ENCODE measurements around the gene S100A3. TPM values are rescaled to one million over a fixed set of nuclear protein-coding genes. Genes with fewer than 3 reads are reported as not detected.

Gene S100A3
- polyA plus RNA-seq, 1 donor (not counting 4 experiments of a cell fraction or from before 2014, with no cell fraction given): 15.1 TPM

GRCh38 chr1:153540394-153541361 is 8.4 kb downstream of the S100A3 start, which contains the start of gene S100A5:
Gene S100A5, minus strand, starts transcription at chr1:153540934. Its CDS starts 743 bp downstream, at chr1:153540191.
- H4K20me1 ChIP-seq (ENCODE audit: control insufficient read depth, extremely low read depth, insufficient read depth, low read length): no peaks in the 10 kb centered on the region
- H3K9me3 ChIP-seq (ENCODE audit: control insufficient read depth, low read depth, low read length): no peaks in the 10 kb centered on the region
- H3K79me2 ChIP-seq (ENCODE audit: control insufficient read depth, insufficient read depth, low read length): peaks cover 1% of the 10 kb centered on the region
- H3K9me1 ChIP-seq (ENCODE audit: control insufficient read depth, extremely low read depth, insufficient read depth, low read length): no peaks in the 10 kb centered on the region
- TF ChIP-seq CTCF (optimal IDR thresholded peaks at IDR 0.05 in 1 of 3, IDR thresholded peaks at IDR 0.05 in 1 of 3, conservative IDR thresholded peaks at IDR 0.05 in 1 of 3; ENCODE audit: extremely low read depth in 1 of 3, insufficient read depth in 2 of 3, low read length in 3 of 3) (no peak), EZH2 (IDR thresholded peaks at IDR 0.05; ENCODE audit: low read length) (no peak)
- no peak within 1 kb of the TSS for H3K9ac ChIP-seq (ENCODE audit: control insufficient read depth, extremely low read depth, insufficient read depth, low read length)
- no peaks in the 10 kb centered on the region for H3K27me3 ChIP-seq (ENCODE audit: control insufficient read depth, extremely low read depth, insufficient read depth, low read length)
- dilution Hi-C loops (cut with MboI; ENCODE audit: extremely low pct_ligation_motif_present, low sequenced_read_pairs): no loop called here
- H3K4me3 ChIP-seq (ENCODE audit: control insufficient read depth in 2 of 3, extremely low read depth in 1 of 3, insufficient read depth in 2 of 3, low read depth in 1 of 3, low read length in 3 of 3): no peak within 1 kb of the TSS
- no peak within 1 kb of the TSS for H2AFZ ChIP-seq (ENCODE audit: control insufficient read depth, low read length)
- peak within 1 kb of the TSS; percentile 34 for H3K4me2 ChIP-seq (ENCODE audit: control insufficient read depth, extremely low read depth, insufficient read depth, low read depth, low read length)
- no peak within 1 kb of the TSS for H3K27ac ChIP-seq (ENCODE audit: control insufficient read depth, insufficient read depth, low read length)
- DNase-seq (ENCODE audit: low read depth, low spot score) (no peak), FAIRE-seq (peak; percentile 90)
- H3K4me1 ChIP-seq (ENCODE audit: control insufficient read depth, extremely low read depth, insufficient read depth, low read length): peaks cover 57% of the 10 kb centered on the region
- H3K36me3 ChIP-seq (ENCODE audit: control insufficient read depth in 2 of 2, extremely low read depth in 1 of 2, insufficient read depth in 2 of 2, low read length in 2 of 2): no peaks in the 10 kb centered on the region

GRCh38 chr1:153539395-153540093 is 9.5 kb downstream of the S100A3 start:
- H3K27ac ChIP-seq (ENCODE audit: control insufficient read depth, insufficient read depth, low read length): no peak overlapping the region
- H4K20me1 ChIP-seq (ENCODE audit: control insufficient read depth, extremely low read depth, insufficient read depth, low read length): peaks cover 8% of the 10 kb centered on the region
- H3K9me3 ChIP-seq (ENCODE audit: control insufficient read depth, low read depth, low read length): no peaks in the 10 kb centered on the region
- TF ChIP-seq EZH2 (IDR thresholded peaks at IDR 0.05; ENCODE audit: low read length): no peak
- no peak for TF ChIP-seq CTCF (optimal IDR thresholded peaks at IDR 0.05 in 1 of 3, IDR thresholded peaks at IDR 0.05 in 1 of 3, conservative IDR thresholded peaks at IDR 0.05 in 1 of 3; ENCODE audit: extremely low read depth in 1 of 3, insufficient read depth in 2 of 3, low read length in 3 of 3)
- dilution Hi-C loops (cut with MboI; ENCODE audit: extremely low pct_ligation_motif_present, low sequenced_read_pairs): no loop called here
- H2AFZ ChIP-seq (ENCODE audit: control insufficient read depth, low read length): no peak overlapping the region
- DNase-seq (ENCODE audit: low read depth, low spot score): no peak
- H3K79me2 ChIP-seq (ENCODE audit: control insufficient read depth, insufficient read depth, low read length): peaks cover 13% of the 10 kb centered on the region
- FAIRE-seq: no peak
- H3K9ac ChIP-seq (ENCODE audit: control insufficient read depth, extremely low read depth, insufficient read depth, low read length): no peak overlapping the region
- no peaks in the 10 kb centered on the region for H3K27me3 ChIP-seq (ENCODE audit: control insufficient read depth, extremely low read depth, insufficient read depth, low read length)
- peaks cover 55% of the 10 kb centered on the region for H3K4me1 ChIP-seq (ENCODE audit: control insufficient read depth, extremely low read depth, insufficient read depth, low read length)
- no peak overlapping the region for H3K4me3 ChIP-seq (ENCODE audit: control insufficient read depth in 2 of 3, extremely low read depth in 1 of 3, insufficient read depth in 2 of 3, low read depth in 1 of 3, low read length in 3 of 3)
- H3K9me1 ChIP-seq (ENCODE audit: control insufficient read depth, extremely low read depth, insufficient read depth, low read length): no peaks in the 10 kb centered on the region
- H3K4me2 ChIP-seq (ENCODE audit: control insufficient read depth, extremely low read depth, insufficient read depth, low read depth, low read length): no peak overlapping the region
- H3K36me3 ChIP-seq (ENCODE audit: control insufficient read depth in 2 of 2, extremely low read depth in 1 of 2, insufficient read depth in 2 of 2, low read length in 2 of 2): peaks cover 2 to 11% of the 10 kb centered on the region in 2 experiments
